Epithelial cell of proximal tubule (primary cell): ENCODE results near the gene MED20. TPM values are rescaled to one million over a fixed set of nuclear protein-coding genes. Genes with fewer than 3 reads are reported as not detected.

Experiments used
- DNase-seq: peaks from one replicate; pipeline ENCODE4 v3.0.0-alpha.2; 2011; ENCODE audit warnings: low read depth
- H3K4me3 ChIP-seq: 2 replicates; pipeline ENCODE4 v1.5.1; 2011; ENCODE audit warnings: low read depth, mild to moderate bottlenecking, low read length
- total RNA-seq: library from RNA; depleted of rRNA; stranded (reverse); fragments of >200 nt; gene quantifications from 2 replicates; pipeline ENCODE4 v1.2.3, GENCODE V29; 2015
- TF ChIP-seq, protein P1 (sequence below): conservative IDR thresholded peaks from 2 replicates; pipeline ENCODE4 v1.5.1; 2012; ENCODE audit warnings: low read depth, mild to moderate bottlenecking, low read length

MED20 gene
- total RNA-seq, 1 donor from 2014 or later = 20.9 TPM

DNA sequence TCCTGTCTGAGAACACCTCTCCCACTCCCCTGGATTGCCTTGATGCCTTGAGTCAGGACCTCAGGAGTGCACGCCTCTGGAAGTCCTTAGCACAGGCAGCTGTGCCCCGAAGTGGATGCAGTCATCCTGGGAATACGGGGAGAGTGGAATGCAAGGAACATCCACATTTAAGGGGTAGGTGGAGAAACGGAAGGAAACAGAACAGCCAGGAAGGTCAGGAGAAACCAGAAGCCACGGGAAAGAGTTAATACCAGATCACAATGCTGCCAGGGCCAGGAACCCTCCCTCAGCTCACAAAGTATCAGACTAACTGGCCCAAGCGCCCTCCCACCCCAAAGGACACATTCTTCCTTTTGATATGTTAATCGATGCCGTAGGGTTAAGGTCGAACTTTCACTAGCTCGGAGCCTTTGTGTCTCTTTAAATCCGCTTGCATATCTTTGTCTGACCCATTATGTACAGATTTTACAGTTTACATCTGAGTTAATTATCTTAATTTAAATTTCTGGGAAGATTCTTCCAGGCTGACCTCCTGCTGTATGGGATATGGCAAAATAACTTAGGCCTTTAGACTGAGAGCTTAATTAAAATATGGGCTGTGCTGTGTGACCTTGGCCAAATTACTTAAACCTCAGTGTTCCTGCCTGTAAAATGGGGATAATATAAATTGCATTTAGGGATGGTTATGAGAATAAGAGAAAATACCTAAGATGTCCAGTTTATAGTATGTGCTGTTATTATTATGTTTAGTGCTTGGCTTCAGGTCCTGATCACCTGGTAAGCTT lies 44.7 kb upstream of the MED20 start:
- DNase-seq = no peak
- TF ChIP-seq, protein P1, sequence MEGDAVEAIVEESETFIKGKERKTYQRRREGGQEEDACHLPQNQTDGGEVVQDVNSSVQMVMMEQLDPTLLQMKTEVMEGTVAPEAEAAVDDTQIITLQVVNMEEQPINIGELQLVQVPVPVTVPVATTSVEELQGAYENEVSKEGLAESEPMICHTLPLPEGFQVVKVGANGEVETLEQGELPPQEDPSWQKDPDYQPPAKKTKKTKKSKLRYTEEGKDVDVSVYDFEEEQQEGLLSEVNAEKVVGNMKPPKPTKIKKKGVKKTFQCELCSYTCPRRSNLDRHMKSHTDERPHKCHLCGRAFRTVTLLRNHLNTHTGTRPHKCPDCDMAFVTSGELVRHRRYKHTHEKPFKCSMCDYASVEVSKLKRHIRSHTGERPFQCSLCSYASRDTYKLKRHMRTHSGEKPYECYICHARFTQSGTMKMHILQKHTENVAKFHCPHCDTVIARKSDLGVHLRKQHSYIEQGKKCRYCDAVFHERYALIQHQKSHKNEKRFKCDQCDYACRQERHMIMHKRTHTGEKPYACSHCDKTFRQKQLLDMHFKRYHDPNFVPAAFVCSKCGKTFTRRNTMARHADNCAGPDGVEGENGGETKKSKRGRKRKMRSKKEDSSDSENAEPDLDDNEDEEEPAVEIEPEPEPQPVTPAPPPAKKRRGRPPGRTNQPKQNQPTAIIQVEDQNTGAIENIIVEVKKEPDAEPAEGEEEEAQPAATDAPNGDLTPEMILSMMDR = no peak
- no peak overlapping the region for H3K4me3 ChIP-seq

DNA sequence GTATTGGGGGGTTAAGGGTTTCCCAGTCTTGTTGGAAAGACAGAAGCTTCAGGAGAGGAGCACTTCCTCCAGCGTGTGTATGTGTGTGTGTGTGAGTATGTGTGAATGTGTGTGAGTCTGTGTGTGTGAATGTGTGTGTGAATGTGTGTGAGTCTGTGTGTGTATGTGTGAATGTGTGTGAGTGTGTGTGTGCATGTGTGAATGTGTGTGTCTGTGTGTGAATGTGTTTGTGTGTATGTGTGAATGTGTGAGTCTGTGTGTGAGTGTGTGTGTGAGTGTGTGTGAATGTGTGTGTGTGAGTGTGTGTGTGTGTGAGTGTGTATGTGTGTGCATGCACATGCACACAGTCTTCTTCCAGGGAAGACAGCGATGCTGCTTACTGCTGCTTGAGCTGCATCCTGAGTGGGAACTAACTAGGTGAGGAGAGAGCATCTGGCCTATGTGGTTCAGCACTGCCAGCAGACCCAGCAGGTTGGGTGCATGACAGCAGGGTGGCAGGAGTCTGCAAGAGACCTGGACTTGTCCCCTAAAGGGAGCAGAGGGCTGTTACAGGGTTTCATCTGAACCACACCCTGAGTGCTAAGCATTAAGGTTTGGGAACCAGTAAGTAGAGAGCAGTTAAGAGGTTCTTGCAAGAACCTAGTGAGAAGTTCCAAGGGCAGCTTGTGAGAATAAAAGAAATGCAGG lies 43.4 kb upstream of the MED20 start:
- no peak for DNase-seq
- H3K4me3 ChIP-seq = no peak overlapping the region
- TF ChIP-seq, protein P1 = no peak

- no peak overlapping the region for H3K4me3 ChIP-seq
- DNase-seq = no peak
- TF ChIP-seq, protein P1 = no peak
These were observed 42.4 kb upstream of the MED20 start for GRCh38 chr6:41963371-41963770.

GRCh38 chr6:41960028-41960427 lies 39.1 kb upstream of the MED20 start:
- TF ChIP-seq, protein P1 = no peak

DNA sequence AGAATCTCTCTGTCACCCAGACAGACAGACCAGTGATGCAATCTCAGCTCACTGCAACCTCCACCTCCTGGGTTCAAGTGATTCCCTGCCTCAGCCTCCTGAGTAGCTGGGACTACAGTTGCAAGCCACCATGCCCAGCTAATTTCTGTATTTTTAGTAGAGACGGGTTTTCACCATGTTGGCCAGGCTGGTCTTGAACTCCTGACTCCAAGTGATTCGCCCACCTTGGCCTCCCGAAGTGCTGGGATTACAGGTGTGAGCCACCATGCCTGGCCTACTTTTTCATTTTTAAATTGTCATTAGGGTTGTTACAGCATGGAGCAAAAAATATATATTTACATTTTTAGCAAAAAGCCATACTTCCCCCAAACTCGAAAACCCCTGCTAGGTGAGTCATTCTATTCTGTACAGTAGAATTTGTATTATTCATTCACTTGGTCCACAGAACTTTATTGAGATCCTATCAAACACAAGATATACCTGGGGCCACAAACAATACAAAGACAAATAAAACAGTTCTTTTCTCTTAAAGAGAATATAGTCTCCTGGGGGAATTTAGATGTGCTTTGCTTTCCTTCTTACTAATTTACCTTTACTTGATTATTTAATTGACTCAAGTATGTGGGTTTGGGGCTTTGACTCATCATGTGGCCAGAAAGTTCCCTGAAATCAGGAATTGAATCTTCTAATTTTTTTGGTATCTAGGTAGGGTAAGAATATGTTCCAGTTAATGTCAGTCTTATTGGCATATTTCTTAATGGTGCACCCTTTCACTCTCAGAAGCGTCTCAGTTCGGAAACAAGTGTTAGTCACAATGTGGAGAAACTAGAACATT lies 37.3 kb upstream of the MED20 start:
- H3K4me3 ChIP-seq = no peak overlapping the region
- TF ChIP-seq, protein P1 = no peak
- DNase-seq = no peak

More at GRCh38 chr6:41960028-41960427, 39.1 kb upstream of the MED20 start:
- DNase-seq = no peak
- no peak overlapping the region for H3K4me3 ChIP-seq

DNA sequence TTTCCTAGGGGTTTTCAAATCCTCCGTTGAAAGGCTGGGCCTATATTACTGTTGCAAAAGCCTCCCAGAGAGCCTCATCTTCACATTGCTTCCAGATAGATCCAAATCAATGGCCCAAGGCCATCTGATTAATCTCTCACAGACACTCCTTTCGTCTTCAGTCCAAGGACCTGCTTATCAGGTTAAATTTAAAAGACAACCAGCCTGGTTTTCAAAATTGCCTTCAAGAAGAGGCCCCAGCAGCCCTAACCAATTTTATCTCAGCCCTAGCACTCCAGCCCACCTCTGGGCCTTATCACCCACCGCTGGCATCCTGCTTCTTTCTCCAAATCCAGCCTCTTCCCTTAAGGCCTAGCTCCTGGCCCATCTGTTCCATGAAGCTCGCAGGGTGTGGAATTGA lies 36.2 kb upstream of the MED20 start:
- no peak overlapping the region for H3K4me3 ChIP-seq
- TF ChIP-seq, protein P1 = no peak
- DNase-seq = no peak
